MCF 10A (cell line): ENCODE measurements around the gene MSI2. TPM values are rescaled to one million over a fixed set of nuclear protein-coding genes. Genes with fewer than 3 reads are reported as not detected.

Experiments used
- BruUV-seq: library from RNA; stranded (reverse); fragments of 400-500 nt; replicated peaks from 2 replicates; lab custom pipeline; 2021; lab: Mats Ljungman, UMichigan
- CTCF ChIA-PET: fragments of 300-600 bp; sonication (Branson Sonifier 250); formaldehyde crosslinking; extraction: SDS; loops from one replicate; lab custom pipeline; 2021; ENCODE audit warnings: antibody characterized with exemption, inconsistent platforms; lab: Yijun Ruan, JAX
- POLR2A ChIA-PET: fragments of 300-600, 350-650 bp; sonication (Branson Sonifier 250); formaldehyde crosslinking; extraction: SDS; loops from one replicate; lab custom pipeline; 2020; ENCODE audit warnings: antibody characterized with exemption, inconsistent platforms; lab: Yijun Ruan, JAX
- DNase-seq: peaks from one replicate; pipeline ENCODE4 v3.0.0-alpha.2; 2018; ENCODE audit not compliant: unreplicated experiment
- H3K27ac Mint-ChIP-seq: one replicate; pipeline ENCODE4 v1.8.0; 2022; ENCODE audit warnings: mild to moderate bottlenecking, low read depth, mixed read lengths; ENCODE audit not compliant: unreplicated experiment
- H3K27me3 Mint-ChIP-seq: one replicate; pipeline ENCODE4 v1.8.0; 2022; ENCODE audit warnings: mixed read lengths; ENCODE audit not compliant: insufficient read depth, unreplicated experiment
- H3K36me3 Mint-ChIP-seq: one replicate; pipeline ENCODE4 v1.8.0; 2022; ENCODE audit warnings: mild to moderate bottlenecking, moderate library complexity, mixed read lengths; ENCODE audit not compliant: insufficient read depth, unreplicated experiment
- H3K4me1 Mint-ChIP-seq: one replicate; pipeline ENCODE4 v1.8.0; 2022; ENCODE audit warnings: mixed read lengths; ENCODE audit not compliant: insufficient read depth, unreplicated experiment
- H3K4me3 Mint-ChIP-seq: one replicate; pipeline ENCODE4 v1.8.0; 2022; ENCODE audit warnings: mild to moderate bottlenecking, moderate library complexity, mixed read lengths; ENCODE audit not compliant: unreplicated experiment
- H3K9me3 Mint-ChIP-seq: one replicate; pipeline ENCODE4 v1.8.0; 2022; ENCODE audit warnings: mixed read lengths; ENCODE audit not compliant: unreplicated experiment
- intact Hi-C: fragments of 100-400 bp; cut with micrococcal nuclease; formaldehyde crosslinking; loops from 2 replicates; pipeline ENCODE4 v1.14.1; 2022
- total RNA-seq: library from RNA; stranded (reverse); gene quantifications from 2 replicates; pipeline ENCODE4 v1.2.3, GENCODE V29; 2022
- TF ChIP-seq, protein P1 (sequence below): fragments of 200-600 bp; IDR thresholded peaks from one replicate; pipeline ENCODE4 v1.8.0; 2022; ENCODE audit warnings: antibody characterized with exemption, mild to moderate bottlenecking; ENCODE audit not compliant: unreplicated experiment

MSI2 gene
- total RNA-seq, 1 experiment from 2014 or later = 60.6 TPM

DNA sequence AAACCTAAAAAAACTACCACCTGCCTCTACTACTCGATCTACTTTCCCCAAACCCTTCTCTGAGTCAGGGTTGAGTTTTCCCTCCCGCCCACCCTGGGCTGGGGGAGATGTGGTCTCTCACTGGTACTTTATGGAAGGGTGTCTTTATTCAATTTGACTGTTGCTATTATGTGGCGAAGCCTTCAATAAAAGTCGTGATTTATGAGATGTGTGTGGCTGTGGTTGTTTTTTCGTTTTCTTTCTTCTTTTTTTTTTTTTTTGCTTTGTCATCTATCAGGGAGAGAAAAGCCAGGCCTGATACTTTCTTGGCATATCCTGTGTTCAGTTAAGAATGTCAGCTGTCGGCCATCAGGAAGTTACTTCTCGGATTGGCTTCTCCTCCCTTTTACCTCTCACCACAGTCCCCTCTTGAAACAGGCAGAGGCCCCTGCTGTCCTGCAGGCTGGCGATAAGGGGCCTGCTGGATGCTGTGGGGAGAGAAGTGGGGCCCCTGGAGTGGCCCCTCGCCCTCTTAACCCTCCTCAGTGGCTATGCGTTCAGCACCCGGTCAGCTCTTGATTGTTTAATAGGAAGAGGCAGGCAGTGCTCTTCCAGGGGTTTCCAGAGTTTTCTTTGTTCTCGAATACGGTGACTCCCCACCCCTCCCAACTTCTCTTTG is 123.0 kb downstream of the MSI2 start:
- POLR2A ChIA-PET = no interaction called here
- DNase-seq = no peak
- TF ChIP-seq, protein P1, sequence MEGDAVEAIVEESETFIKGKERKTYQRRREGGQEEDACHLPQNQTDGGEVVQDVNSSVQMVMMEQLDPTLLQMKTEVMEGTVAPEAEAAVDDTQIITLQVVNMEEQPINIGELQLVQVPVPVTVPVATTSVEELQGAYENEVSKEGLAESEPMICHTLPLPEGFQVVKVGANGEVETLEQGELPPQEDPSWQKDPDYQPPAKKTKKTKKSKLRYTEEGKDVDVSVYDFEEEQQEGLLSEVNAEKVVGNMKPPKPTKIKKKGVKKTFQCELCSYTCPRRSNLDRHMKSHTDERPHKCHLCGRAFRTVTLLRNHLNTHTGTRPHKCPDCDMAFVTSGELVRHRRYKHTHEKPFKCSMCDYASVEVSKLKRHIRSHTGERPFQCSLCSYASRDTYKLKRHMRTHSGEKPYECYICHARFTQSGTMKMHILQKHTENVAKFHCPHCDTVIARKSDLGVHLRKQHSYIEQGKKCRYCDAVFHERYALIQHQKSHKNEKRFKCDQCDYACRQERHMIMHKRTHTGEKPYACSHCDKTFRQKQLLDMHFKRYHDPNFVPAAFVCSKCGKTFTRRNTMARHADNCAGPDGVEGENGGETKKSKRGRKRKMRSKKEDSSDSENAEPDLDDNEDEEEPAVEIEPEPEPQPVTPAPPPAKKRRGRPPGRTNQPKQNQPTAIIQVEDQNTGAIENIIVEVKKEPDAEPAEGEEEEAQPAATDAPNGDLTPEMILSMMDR = no peak
- no TSS peak for BruUV-seq
- Mint-ChIP-seq H3K4me3 (no peak overlapping the region), H3K36me3 (peaks cover 11% of the 10 kb centered on the region), H3K9me3 (no peaks in the 10 kb centered on the region), H3K4me1 (peaks cover 26% of the 10 kb centered on the region), H3K27me3 (no peaks in the 10 kb centered on the region), H3K27ac (no peak overlapping the region)
- CTCF ChIA-PET = no interaction called here
- intact Hi-C loops = no loop called here

DNA sequence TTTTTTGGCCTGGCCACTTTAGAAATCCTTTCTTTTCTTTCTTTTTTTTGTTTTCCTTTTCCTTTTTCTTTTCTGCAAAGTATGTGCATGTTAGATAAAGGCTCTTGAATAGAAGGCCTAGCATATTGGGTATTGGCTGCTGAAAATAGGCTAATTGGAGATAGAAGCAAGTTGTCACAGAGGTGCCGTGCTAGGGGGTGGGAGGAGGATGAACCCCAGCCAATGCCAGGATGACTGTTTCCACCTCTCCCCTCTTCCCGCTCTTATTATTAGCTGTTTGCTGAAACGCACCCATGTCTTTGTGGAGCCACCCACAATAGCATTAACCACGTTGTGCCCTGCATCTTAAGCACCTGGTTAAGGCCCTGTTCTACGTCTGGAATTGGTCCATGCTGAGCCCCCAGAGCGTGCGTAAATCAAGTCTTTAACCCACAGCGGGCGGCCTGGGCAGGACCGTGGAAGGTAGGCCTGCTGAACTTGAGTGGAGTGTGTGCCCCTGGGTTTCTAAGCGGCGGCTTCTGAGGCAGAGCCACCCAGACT is 123.6 kb downstream of the MSI2 start:
- BruUV-seq = no TSS peak
- Mint-ChIP-seq H3K9me3 (peaks cover 4% of the 10 kb centered on the region), H3K27me3 (no peaks in the 10 kb centered on the region), H3K36me3 (peaks cover 11% of the 10 kb centered on the region), H3K4me3 (no peak overlapping the region), H3K4me1 (peaks cover 23% of the 10 kb centered on the region), H3K27ac (no peak overlapping the region)
- POLR2A ChIA-PET = no interaction called here
- DNase-seq = no peak
- CTCF ChIA-PET = no interaction called here
- intact Hi-C loops = no loop called here
- TF ChIP-seq, protein P1 = no peak

DNA sequence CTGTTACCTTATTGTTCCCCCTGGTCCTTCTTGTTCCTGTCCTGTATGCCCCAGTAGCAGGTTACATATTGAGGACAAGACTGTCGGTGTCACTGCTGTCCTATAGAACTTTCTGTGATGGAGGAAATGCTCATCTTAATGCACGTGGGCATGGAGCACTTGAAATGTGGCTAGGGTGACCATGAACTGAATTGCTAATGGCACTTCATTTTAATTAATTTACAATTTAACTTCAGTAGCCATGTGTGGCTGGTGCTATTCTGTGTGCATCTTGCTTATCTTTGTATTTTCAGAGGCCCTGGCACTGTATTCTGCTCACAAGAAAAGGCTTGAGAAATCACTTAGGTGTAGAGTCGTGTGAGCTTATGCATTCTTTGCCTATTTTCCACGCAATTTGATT is 125.2 kb downstream of the MSI2 start:
- DNase-seq = no peak
- Mint-ChIP-seq H3K27ac (no peak overlapping the region), H3K4me1 (peaks cover 7% of the 10 kb centered on the region), H3K9me3 (peaks cover 8% of the 10 kb centered on the region), H3K36me3 (peaks cover 17% of the 10 kb centered on the region), H3K27me3 (no peaks in the 10 kb centered on the region), H3K4me3 (no peak overlapping the region)
- intact Hi-C loops = no loop called here
- BruUV-seq = no TSS peak
- POLR2A ChIA-PET = interaction anchor here (1.0 kb wide), 1 partner anchor 9 kb away, joined by 3 read pairs; no protein-coding TSS in a partner anchor
- CTCF ChIA-PET = interaction anchor here (0.6 kb wide), 1 partner anchor 16 kb away, joined by 3 read pairs; no protein-coding TSS in a partner anchor
- TF ChIP-seq, protein P1 = no peak

DNA sequence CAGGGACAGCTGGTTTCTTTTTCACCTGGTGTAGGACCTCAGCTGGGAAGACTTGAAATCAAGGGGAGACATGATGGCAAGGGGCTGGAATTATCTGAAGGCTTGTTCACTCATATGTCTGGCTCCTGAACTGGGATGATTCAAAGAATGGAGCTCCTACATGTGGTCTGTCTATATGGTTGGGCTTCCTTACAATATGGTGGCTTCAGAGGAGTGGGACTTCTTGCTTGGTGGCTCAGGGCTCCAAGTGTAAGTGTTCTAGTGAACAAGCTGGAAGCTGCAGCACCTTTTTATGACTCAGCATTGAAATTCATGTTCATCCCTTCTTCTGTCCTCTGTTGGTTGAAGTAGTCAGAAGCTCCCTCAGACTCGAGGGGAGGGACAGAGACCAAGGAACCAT is 127.9 kb downstream of the MSI2 start:
- H3K27ac Mint-ChIP-seq = no peak overlapping the region
- peaks cover 17% of the 10 kb centered on the region for H3K9me3 Mint-ChIP-seq
- H3K27me3 Mint-ChIP-seq = no peaks in the 10 kb centered on the region
- TF ChIP-seq, protein P1 = no peak
- intact Hi-C loops = no loop called here
- H3K36me3 Mint-ChIP-seq = peaks cover 27% of the 10 kb centered on the region
- ChIA-PET POLR2A (interaction anchor here (0.6 to 1.5 kb wide), 2 partner anchors 12 to 13 kb away, joined by 3 to 5 read pairs; no protein-coding TSS in a partner anchor), CTCF (interaction anchor here (0.6 to 0.7 kb wide), 3 partner anchors 19 to 93 kb away, joined by 3 to 4 read pairs (median 4); no protein-coding TSS in a partner anchor)
- peaks cover 7% of the 10 kb centered on the region for H3K4me1 Mint-ChIP-seq
- no peak for DNase-seq
- no TSS peak for BruUV-seq
- no peak overlapping the region for H3K4me3 Mint-ChIP-seq
